ENCODE data around the gene KRTAP10-7.

DNA sequence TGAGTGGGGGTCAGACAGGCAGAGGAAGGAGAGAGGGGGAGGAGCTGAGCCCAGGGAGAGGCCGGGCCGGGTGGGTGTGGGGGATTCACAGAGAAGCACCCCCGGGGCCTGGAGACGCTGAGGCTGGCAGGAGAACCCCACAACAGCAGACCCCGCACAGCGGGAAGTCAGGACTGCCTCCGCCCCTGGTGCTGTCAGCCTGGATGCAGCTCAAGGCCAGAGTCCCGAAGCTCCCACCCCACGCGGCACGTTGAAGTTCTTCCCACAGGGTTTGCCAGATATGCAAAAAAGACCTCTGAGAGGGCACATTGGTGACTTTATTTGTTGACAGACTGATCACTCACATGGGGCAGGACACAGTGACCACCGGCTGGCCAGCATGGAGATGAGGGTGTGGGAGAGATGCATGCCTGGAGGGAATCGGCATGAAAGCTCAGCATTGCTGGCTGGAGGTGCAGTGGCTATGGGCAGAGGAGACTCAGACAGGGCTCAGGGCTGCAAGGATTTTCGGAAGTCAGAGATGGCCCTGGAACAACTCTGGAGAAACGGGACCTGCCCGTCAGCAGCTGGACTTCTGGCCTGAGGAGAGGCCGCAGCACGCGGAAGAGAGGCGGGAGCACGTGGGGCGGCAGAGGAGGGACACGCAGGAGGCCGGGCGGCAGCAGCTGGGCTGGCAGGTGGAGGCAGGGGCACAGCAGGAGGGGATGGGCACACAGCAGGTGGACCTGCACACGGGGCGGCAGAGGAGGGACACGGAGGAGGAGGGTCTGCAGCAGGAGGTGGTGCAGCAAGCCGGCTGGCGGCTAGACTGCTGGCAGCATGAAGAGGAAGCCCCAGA lies 42.7 kb upstream of the KRTAP10-7 start:
- TF ChIP-seq CTCF (IDR thresholded peaks at IDR 0.05 in 8 of 11, conservative IDR thresholded peaks at IDR 0.05 in 3 of 11), result no peak
- no peak for TF ChIP-seq POLR2A (IDR thresholded peaks at IDR 0.05)
